ENCODE data around the gene IFNA2.
"Not testable (repeated sequence)": the region's sequence is repeated elsewhere in the genome, so short reads cannot be mapped to it uniquely, and the experiment has no call there.

Gene IFNA2

DNA sequence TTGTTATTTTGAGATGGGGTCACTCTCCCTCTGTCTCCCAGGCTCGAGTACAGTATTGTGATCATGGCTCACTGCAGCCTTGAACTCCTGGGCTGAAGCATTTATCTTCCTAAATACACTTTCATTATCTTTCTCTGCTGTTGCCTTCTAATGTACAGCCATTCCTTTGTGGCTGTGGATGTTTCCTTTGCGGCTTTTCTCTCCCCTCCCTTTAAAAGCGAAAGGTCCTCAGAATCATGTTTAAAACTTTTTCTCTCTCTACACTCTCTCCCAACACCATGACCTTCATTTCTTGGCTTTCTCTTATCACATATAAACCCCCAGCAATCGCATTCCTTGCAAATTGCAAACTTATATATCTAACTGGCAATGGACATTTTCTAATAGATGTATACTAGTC is 1.6 kb downstream of the IFNA2 start:
- no peak for DNase-seq (ENCODE audit: extremely low read depth in 1 of 2, low read depth in 1 of 2)

DNA sequence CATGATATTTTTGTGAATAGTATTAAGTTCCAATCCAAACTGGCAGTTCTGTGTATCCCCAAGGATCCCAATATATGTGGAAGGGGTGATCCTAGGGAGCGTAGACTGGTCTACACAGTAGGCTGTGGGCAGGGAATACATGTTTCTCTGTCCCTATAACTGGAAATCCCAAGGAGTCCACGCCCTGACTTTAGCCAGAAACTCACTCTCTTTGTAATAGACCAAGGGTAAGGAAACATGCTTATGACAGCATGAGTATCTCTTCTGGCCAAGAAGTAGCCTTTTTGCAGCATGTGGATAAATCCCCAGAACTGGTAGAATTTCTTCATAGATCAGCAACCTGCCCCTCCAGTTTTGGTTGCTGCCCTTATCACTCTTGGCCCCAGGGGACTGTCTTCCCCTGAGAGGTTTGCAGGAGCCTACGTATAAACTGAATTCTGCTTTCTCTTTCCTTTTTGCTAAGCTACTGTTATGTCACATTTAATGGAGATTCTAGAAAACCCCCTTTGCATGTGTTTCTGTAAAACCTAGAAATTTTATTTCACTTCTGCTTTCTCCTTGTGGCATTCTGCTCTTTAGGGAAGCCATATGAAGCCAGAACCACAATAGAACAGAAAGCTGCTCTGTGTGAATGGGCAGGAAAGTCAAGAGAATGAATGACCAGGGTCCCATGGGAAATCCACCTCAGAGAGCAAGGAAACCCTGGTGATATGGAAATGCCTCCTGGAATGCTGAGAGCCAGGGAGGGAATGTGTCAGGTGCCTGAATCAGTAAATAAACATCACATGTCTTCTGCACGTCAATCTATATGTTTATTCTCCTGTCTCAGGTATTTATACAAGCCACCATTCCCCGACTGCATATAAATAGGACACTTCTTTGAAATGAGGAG is 3.5 kb downstream of the IFNA2 start:
- DNase-seq (ENCODE audit: extremely low read depth in 1 of 2, low read depth in 1 of 2), result no peak

DNA sequence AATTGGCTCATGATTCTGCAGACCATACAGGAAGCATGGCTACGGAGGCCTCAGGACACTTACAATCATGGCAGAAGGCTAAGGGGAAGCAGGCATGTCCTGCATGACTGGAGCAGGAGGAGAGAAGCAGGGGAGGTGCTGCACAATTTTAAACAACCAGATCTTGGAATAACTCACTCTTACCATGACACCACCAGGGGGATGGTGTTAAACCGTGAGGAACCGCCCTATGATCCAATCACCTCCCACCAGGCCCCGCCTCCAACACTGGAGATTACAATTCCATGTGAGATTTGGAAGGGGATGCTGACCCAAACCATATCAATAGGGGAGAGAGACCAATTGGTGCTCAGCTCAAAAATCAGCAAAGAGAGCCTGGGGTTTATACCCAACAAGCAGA is 13.7 kb downstream of the IFNA2 start:
- DNase-seq (ENCODE audit: extremely low read depth in 1 of 2, low read depth in 1 of 2), result not testable (repeated sequence)

DNA sequence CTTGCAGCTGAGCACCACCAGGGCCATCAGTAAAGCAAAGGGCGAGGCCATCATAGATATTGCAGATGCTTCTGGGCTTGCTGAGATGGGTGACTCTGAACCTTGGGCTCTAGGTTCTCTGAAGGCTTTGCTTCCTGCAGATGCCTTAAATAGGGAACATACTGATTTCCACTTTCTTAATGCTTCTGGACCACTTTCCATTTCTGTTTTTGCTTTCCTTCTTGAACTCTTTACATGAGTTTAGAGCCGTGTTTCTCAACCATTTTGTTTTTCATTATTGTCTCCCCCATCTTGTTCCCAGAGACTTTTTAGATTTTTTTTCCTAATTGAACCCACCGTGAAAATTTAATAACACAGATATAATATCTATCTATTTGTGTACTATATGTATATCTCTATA is 17.2 kb downstream of the IFNA2 start, which contains the start of gene IFNA13:
TSS of gene IFNA13 (minus strand) at position 101 of the 400 bp plus-strand sequence. CDS start at position 54, 47 bp downstream.
- no peak for DNase-seq (ENCODE audit: extremely low read depth in 1 of 2, low read depth in 1 of 2)

DNA sequence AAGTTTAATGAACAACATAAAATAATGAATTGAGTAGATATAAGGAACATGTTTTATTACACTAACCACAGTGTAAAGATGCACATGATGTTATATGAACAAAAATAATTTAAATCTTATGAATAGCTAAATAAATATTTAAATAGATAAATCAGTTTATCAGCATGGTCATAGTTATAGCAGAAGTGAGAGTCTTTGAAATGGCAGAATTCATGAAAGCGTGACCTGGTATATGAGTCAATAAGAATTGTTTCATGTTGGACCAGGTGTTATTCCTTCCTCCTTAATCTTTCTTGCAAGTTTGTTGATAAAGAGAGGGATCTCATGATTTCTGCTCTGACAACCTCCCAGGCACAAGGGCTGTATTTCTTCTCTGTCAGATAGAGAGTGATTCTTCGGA is 18.0 kb downstream of the IFNA2 start:
- DNase-seq (ENCODE audit: extremely low read depth in 1 of 2, low read depth in 1 of 2), result not testable (repeated sequence)

DNA sequence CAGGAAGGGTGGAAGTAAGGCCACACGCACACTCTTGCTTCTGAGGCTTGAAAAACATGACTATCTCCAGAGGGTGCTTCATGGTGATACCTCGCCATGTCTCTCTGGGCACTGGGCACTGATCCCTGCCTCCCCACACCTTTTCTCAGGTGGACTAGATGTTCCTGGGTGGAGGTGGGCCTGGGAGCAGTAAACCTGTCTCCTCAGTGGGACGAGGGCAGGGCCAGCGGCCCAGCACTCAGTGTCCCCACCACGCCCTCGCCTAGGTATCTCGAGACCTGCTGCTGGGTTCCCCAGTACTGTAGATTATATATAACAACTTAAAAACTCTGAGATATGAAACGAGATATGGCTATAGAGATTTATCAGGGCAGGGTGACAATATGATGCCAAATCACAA is 22.9 kb downstream of the IFNA2 start:
- DNase-seq (ENCODE audit: extremely low read depth in 1 of 2, low read depth in 1 of 2), result no peak

DNA sequence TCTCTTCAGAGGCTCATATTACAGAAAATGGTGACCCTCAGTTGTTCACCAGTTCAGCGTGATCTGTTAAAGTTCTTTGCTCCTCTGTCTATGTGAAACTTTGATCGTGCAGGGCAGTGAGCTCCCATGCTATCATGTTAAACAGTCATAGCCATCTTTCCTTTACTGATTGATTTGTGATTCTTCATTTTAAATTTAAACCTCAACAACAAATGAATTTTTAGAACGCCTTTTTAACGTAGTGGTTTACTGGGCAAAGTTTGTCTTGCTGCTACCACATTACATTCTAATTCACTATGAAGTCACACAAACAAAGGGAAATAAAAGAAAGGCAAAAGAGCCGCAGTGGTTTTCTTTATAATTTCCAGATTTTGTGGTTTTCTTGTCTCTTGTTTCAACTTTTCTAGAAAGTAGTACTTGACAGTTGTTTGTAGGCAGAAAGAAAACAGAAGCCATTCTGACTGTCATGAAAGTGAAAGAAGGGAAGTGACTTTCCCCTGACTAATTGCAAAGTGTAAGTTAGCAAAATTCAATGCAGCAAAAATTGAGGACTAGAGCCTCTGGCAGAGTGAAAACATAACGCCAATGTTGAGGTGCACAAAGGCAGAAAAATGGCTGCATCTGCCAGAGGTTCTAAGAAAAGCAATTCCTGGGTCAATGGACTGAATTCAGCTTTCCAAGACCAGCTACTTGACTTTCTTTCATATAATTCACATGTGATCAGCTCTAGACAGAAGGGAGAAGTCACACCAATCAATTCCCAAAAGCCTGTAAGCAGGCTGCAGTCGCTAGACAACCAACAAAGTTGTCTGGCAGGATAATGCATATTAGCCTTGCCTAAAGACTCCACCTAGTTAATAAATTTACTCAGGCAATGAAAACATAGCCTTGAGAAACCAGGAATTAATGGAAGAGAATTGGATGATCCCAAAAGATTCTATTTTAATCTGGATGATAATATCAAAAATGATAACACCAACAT is 27.4 kb downstream of the IFNA2 start:
- no peak for DNase-seq (ENCODE audit: extremely low read depth in 1 of 2, low read depth in 1 of 2)

DNA sequence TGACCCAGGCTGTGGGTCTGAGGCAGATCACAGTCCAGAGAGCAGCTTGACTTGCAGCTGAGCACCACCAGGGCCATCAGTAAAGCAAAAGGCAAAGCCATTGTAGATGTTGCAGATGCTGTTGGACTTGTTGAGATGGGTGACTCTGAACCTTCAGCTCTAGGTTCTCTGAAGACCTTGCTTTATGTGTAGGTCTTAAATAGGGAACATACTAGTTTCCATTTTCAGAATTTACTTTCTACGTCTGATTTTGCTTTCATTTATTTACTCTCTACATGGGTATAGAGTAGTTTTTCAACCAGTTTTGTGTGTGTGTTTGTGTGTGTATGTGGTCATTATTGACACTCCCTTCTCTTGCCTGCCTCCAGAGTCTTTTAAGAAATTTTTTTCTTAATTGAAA is 34.4 kb downstream of the IFNA2 start, which contains the start of gene IFNA6:
TSS of gene IFNA6 (minus strand) at position 101 of the 400 bp plus-strand sequence. CDS start at position 101, 0 bp downstream.
- no peak for DNase-seq (ENCODE audit: extremely low read depth in 1 of 2, low read depth in 1 of 2)

DNA sequence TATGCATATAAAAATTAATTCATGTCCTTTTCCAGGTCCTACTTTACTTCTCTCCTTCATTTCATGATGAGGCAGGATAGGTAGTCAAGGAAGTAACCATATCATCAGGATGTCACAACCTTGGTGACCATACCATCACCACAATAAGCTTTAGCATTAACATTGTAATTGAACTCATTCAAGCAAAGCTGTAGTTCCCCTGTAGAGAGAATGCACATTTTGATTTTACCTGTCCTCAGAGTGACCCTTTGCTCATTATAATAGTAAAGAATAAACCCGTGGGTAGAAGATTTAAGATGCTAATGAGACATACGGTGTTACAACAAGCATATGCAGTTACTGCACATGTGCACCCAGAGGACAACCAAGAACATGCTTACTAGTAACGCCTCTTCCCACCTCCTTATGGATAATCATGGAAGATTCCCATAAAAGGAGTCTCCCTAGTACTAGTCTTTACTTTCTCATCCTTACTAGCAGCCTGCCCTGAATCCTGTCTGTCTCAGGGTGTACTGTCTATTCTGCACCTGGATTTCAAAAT is 36.7 kb downstream of the IFNA2 start:
- no peak for DNase-seq (ENCODE audit: extremely low read depth in 1 of 2, low read depth in 1 of 2)

DNA sequence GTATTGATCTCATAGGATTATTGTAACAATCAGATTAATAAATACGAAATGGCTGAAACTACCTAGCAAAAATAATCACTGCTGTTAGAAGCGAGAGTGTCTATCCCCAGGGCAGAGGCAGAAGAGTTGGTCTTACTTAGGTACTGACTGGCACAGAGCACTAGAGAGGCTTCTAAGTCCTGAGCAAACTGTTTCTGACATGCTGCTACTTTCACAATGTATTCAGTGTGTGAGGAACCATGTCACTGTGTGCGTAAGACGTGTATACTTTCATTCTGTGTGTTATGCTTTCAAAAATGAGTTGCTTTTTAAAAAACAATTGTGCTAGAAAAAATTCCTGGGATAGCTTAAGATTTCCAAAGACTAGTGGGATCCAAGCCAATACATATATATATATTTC is 44.5 kb downstream of the IFNA2 start:
- DNase-seq (ENCODE audit: extremely low read depth in 1 of 2, low read depth in 1 of 2), result no peak

DNA sequence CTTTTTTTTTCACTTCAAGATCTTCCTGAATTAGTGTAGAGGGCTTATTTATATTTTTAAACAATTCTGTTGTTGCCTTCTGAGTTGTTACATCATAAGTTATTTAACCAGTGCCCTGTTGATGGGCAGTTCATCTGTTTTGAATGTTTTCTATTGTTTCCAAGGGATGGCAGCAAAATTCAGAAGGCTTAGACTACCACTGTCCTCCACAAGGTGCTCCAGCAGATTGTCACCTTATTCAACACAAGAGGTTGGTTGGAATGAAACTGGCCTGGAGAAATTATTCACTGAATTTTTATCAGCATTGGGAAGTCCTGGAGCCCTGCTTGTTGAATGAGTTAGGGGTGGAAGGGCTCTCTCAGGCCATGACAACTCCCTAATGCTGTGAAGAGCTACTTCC is 48.7 kb downstream of the IFNA2 start:
- no peak for DNase-seq (ENCODE audit: extremely low read depth in 1 of 2, low read depth in 1 of 2)

DNA sequence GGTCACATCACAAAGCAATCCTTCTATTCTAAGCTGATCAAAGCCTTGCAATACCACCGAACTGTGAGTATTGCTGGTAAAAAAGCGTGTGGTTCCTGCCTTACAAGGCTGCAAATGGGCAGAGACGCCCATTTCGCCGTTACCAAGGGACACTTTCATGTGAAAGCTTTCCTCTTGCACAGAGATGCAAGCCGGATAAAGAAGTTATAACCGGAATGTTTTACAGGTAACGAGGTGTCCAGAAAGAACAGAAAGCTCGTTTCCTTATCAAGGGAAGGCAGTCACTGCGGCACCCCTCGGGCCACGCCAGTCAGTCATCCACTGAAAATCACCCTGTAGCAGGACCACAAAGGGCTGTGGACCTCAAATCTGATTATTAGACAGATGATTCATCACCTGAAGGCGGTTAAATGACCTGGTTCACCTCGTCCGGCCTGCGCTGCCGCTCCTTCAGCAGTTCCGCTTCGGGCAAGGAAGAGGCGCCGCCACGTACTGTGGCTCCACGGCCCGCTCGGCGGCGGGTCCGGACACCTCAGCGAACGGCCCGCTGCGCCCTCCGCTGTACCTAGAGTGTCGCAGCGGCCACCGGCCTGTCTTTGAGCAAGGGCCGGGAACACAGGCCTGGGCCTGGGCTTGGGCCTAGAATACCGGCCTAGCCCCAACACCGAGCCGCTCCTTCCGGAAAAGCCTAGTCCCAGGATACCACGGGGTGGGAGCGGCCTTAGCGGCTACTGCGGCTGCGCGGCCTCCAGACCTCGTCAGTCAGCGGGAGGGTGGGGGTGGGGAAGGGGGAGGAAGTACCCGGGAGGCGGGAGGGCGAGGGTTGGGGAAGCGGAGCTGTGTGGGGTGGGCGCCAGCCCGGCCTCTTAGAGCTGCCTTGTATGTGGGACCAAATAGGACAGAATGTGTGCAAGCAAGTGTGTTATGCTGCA is 50.2 kb downstream of the IFNA2 start, which contains the start of gene KLHL9:
TSS of gene KLHL9 (minus strand) at position 704 of the 932 bp plus-strand sequence. CDS start at position 159, 545 bp downstream.
- DNase-seq (ENCODE audit: extremely low read depth in 1 of 2, low read depth in 1 of 2), result peak; percentile 70 to 76
